Measurements from ENCODE around the gene STS.

Gene STS, protein sequence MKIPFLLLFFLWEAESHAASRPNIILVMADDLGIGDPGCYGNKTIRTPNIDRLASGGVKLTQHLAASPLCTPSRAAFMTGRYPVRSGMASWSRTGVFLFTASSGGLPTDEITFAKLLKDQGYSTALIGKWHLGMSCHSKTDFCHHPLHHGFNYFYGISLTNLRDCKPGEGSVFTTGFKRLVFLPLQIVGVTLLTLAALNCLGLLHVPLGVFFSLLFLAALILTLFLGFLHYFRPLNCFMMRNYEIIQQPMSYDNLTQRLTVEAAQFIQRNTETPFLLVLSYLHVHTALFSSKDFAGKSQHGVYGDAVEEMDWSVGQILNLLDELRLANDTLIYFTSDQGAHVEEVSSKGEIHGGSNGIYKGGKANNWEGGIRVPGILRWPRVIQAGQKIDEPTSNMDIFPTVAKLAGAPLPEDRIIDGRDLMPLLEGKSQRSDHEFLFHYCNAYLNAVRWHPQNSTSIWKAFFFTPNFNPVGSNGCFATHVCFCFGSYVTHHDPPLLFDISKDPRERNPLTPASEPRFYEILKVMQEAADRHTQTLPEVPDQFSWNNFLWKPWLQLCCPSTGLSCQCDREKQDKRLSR

DNA sequence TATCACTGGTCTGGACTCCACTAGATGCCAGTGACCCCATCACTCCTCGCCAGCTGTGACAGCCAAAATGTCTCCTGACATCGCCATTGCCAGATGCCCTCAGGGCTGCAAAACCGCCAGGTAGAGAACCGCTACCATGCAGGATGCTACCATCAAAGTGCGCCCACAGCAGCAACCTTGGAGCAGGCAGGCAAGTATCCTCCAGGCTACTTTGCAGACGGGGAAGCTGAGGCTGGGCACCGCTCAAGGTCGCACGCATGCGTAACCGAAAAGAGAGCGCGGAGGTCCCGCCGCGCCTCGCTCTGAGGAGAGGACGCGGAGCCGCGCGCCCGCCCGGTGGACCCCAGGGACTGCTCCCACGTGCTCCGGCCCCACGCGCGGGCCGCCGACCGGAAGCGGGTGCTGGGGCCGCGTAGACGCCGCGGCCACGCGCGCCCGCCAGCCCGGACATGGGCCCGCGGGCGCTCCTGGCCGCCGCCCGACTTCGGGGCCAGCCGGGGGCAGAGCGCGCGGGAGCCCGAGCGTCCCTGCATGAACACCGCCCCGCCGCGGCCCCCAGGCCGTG, at the start of gene STS:
Gene STS (plus strand): TSS at position 300 of the 565 bp plus-strand sequence. CDS start 105,488 bp downstream, outside the sequence.
- DNase-seq = peak; percentile 61

DNA sequence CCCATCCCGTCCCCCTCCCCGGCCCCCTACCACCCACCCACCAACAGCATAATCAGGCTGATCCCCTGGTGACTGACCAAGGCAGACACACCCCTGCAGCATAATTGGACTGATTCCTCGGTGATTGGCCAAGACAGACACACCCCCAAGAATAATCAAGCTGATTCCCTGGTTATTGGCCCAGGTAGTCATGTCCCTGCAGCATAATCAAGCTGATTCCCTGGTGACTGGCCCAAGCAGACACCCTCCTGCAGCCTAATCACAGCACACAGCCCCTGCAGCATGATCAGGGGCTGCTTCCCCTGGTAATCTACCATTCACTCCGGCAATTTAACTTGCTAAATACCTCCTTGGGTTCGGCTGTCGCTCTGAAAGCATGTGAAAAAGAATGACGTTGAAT, 47.5 kb upstream of the STS start:
- DNase-seq = no peak

DNA sequence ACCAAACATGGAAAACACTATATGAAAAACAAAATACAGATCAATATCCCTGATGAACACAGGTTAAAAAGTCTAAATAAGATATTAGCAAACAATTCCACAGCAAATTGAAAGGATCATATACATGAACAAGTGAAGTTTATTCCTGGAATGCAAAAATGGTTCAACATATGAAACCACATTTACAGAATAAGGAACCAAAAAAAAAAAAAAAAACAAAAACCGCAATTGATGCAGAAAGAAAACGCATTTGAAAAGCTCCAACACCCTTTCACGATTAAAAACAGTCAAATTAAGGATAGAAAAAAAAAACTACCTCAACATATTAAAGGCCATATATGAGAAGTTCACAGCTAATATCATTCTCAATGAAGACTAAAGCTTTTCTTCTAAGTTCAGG, 45.4 kb upstream of the STS start:
- DNase-seq = no peak

DNA sequence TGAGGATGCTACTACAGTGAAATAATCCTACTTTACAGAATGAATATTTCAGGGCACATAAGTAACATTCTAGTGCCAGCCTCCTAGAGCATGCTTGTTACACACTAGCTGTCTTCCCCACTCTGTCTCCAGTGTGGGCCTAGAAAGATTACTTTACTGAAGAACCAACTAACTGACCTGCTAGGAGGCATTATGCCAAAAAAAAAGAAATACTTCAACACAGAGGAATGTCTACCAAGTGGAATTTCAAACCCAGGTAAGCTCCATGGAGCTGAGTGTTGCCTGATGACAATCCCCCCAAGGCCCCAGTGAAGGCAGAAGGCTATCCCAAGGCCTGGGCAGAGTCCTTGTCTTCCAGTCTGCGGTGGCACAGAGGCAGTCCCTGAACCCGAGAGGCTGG, 40.9 kb upstream of the STS start:
- DNase-seq = no peak

DNA sequence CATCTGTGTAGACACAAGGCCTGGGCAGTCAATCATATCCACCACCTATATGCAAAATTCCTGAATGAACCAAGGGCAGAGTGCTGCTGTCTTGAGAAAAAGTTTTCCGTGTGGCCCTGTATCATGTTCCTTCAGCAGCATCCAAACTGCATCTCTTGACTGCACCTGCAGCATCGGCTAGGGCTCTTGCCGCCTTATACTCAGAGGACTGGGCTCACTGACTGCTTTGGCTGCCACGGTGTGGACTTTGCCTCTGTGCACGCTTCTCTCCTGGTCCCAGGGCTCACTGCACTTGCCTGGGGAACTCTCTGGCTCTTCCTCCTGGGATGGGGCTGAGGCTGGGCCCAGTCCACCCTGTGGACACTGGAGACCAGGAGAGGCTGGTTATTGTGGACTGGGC, 39.5 kb upstream of the STS start:
- no peak for DNase-seq

DNA sequence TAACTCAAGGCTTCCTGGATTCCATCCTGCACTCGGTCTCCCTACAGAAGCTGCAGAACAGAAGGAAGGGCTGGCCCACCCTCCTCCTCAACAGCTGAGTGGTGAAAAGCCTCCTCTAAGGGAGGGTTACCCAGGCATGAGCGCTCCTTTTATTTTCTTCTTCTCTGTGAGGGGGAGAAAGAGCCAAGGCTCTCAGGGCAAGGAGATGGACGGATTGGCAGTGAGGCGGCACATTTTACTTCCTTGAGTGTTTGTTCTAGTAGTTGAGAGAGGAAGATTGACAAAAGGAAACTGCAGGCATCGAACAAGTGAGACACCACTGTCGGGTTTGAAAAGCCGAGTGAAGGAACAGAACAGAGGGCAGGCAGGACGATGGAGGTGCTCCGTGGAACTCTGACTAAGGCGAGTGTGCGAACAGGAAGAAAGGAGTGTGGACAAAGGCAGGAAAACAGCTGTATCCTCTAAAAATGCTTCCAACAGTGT, 38.4 kb upstream of the STS start:
- DNase-seq = no peak

DNA sequence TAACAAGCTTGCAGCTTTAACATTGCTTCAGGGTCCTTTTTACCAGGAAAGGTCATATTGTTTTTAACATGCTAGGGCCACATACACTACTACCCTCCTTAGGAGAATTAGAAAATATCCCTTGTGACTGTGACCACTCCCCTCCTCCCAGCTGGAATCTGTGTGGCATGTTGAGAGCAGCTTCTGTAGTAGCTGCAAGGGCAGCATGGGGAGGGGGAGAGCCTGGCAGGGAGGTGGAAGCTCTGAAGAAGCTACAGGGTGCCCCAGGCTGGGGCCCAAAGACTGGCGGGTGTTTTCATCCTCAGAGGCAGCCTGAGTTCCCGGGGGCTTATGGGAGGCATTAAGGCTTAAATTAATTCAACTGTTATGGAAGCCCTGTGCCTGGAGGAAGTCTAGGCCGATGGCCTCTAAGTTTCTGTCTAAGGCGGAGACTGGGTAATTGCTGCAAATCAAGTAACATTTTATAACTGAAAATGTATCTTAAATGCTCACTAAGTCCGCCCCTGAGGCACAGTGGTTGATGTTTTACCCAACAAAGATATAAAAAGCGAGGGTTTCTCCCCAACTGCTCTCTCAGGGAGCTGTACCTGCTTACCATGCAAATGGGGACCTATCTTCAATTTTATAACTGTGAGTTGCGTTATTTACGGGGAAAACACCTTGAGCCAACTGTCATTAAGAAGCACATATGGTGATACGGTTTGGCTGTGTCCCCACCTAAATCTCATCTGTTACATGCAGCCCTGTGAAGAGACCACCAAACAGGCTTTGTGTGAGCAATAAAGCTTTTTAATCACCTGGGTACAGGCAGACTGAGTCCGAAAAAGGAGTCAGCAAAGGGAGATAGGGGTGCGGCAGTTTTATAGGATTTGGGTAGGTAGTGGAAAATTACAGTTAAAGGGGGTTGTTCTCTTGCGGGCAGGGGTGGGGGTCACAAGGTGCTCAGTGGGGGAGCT, 37.4 kb upstream of the STS start:
- DNase-seq = peak; percentile 21

DNA sequence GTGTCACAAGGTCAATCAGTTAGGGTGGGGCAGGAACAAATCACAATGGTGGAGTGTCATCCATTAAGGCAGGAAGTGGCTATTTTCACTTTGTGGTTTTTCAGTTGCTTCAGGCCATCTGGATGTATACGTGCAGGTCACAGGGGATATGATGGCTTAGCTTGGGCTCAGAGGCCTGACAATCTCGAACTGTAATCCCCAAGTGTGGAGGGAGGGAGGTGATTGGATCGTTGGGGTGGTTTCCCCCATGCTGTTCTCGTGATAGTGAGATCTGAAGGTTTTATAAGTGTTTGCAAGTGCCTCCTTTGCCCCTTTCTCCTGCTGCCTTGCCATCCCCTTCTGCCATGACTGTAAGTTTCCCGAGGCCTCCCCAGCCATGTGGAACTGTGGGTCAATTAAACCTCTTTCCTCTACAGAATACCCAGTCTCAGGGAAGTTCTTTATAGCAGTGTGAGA, 36.7 kb upstream of the STS start:
- peak; percentile 21 for DNase-seq

DNA sequence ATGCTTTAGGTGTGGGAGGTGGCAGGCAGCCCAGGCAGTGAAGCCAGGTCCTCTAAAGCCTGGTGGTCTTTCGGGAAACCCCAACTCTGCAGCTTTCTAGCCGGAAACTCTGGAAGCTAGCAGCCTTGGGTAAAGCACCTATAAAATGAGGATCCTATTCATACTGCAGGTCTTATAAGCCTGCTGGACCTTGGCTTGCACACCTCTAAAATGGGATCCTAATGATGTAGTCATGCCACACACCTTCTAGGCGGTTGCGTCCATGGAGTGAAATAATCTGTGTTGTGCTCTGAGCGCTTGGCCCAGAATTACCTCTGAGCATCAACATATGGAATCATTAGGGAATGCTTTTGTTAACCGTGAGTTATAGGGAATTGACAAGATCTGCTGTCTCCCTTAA, 36.0 kb upstream of the STS start:
- DNase-seq = no peak

DNA sequence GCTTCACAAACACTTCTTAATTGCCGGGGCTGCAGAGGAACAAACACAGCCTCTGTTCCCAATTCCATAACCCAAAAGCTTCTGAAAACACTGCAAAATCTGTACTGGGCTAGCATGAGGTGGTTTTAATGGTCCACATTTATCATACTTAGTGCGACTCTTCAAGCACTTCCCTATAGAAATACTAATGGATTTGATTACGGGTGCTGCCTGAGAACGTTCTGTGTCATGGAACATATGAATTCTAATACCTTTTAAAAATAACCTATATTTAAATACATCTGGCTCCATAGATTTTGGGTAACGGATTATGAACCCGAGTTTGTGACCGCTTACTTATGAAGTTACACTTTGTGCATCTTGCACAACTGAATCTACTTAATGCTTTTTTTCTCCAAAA, 35.4 kb upstream of the STS start:
- DNase-seq = no peak

DNA sequence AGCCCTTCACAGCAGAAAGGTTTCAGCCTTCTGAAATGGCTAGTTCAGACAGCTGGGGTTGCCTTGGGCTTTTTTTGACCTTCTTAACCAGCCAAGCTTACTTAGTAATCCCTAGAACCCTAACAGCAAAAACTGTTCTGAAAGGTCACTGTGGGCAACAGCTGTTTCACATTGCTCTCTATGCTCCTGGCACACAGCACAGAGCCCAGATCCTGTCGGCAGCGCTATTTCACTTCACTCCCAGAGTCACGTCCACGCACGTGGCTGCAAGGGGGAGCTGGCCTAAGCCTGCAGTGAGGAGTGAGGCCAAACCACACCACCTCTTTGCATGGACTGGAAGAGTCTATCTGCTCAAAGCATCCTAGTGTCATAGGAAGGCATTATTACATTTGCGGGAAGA, 32.0 kb upstream of the STS start:
- peak; percentile 24 for DNase-seq

DNA sequence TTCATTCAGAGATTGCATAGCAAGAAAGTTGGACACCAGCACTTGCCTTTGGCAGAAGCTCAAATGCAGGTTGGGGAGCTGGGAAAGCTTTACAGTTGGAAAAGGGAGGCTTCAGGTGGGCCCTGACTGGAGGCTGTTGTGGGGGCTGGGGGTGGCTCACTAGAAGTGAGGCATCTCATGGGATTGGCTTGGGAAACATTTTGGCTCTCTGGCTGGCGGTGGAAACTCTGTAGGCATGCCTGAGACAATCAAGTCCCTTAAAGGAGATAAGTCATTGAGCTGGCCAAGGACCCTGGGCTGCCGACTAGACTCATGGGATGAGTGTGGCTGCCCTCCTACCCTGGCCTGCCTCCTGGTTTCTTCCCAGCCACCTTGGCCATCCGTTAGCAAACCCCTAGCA, 31.4 kb upstream of the STS start:
- no peak for DNase-seq

DNA sequence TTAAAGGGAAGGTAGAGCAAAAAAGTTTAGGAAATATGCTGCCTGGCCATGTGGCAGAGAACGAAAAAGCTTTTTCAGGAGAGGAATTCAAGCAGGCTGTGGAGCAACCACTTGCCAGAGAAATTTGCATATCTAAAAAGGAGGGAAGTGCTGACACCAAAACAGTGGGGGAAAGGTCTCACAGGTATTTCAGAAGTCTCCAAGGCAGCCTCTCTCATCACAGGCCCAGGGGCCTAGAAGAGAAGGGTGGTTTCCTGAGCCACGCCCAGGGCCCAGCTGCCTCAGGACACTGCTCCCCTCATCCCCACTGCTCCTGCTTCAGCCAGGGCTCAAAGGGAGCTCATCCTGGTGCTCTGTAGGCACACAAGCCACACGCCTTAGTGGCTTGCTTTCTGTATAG, 29.9 kb upstream of the STS start:
- DNase-seq = no peak

DNA sequence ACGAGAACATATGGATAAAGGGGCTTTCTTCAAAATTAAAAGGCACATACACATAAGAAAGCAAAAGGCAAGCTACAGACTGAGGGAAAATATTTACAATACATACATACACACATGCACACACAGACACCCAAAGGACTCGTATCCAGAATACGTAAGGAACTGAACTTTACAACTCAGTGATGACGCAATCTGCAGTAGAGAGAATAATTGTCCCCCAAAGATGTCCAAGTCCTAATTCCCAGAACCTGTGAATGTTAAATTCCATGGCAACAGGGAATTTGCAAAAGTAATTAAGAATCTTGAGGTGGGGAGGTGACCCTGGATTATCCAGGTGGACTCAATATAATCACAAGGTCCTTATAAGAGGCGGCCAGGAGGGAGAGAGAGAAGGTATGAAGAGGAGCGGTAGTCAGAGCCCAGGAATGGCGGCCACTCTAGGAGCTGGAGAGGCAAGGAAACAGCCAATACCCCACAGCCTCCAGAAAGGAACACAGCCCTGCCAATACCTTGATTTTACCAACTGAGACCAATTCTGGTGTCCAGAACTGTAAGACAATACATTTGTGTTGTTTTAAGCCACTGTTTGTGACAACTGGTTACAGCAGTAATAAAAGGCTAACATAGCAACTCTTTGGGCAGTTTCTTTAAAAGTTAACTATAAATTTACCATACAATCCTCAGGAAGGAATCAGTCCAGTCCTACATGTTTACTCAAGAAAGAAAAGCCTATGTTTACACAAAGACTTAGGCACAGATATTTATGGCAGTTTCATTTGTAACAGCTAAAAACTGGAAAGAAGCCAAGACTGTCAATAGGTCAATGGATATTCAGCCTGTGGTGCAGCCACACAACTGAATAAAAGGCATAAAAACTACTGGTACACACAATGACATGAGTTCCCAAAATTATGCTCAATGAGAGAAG, 27.3 kb upstream of the STS start:
- no peak for DNase-seq

DNA sequence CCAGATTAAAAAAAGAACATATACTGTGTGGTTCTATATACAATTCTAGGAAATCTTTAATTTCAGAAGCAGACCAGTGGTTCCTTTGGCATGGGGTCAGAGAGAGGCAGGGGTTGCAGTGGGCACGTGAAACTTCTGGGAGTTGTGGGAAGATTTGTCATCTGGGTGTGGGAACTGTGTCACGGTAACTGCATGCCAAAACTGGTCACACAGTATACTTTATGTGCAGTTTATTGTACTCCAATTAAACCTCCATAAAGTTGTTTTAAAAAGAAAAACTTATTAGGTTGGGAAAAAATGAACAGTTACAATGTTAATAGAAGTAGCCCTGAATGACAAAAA, 26.7 kb upstream of the STS start:
- no peak for DNase-seq

DNA sequence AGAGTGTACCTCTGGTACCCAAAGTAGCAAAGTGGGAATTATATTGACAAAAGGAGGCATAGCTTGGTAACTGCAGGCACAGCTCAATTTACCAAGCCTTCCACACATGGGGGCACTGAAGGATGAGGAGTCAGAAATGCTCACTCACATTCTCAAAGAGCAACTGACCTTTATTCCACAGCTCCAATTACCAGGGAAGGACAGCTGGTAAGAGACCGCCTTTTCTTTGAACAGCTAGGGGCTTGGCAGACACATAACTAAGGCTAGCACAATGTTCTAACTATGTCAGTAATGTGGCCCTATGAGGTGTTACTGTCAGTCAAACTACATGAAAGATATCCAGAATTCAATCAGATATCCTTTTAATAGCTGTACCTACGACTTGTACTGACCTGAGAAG, 20.5 kb upstream of the STS start:
- DNase-seq = no peak

DNA sequence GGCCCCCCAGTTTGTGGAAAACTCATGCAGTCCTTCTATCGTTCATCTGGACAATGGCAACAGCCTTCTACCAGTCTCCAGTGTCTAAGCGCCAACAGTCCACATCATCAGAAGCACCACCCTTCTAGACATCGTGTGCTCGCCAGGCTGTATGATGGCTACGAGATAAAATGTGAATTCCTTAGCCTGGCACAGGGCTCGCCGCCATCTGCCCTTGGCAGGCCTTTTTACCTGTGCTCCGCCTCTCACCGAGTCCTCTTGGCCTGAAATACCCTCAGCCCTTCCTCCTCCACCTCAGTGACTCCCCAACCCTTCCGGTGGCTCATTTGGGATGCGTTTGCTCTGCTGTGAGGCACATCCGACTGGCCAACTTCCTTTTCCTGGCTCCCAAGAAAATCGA, 15.9 kb upstream of the STS start:
- no peak for DNase-seq

DNA sequence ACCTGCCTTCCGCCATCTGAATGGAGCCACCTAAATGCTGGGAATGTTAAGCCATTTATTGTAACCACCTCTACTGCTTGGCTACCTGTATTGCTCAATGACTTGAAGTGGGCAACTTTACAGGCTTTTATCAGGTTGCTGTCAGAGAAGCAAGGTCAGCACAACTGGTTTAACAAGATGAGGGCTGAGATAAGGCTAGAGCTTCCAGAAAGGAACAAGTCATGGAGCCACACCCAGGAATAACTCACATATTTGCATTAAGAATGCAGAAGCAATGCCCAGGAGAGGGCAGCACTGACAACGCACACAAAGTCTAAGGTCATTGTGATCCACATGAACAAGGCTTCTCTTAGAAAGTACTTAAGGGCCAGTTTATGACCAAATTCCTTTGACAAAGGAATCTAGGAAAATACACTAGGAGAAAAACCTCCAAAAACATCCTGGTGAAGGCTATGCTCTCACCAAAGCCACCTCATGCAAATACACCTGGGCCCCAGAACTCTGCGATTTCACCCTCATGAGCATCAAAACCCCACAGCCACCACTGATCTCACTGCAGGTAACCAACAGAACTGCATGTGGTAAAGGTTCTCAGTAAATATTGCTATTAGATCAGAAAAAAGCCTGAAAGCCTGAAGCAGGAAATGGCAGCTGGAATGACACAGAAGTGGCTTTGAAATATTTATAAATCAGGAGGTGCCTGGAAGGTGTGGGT, 15.0 kb upstream of the STS start:
- peak; percentile 49 for DNase-seq

DNA sequence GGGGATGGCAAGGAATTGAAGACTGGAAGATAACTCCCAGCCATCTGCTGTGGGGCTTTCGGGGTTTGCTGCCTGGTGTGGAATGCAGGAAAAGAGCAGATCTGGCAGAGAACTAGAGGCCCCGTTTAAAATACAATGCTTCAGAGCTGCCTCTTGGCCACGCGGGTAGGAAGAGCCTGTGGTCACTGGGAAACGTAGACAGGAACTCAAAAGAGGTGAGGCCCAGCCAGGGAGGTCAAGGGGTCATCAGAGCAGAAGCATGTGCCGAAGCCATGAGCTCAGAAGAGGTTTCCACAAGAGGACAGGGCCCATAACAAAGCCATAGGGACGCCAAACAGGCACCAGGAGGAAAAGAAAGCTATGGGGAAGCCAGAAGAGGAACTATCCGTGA, 14.5 kb upstream of the STS start:
- no peak for DNase-seq

DNA sequence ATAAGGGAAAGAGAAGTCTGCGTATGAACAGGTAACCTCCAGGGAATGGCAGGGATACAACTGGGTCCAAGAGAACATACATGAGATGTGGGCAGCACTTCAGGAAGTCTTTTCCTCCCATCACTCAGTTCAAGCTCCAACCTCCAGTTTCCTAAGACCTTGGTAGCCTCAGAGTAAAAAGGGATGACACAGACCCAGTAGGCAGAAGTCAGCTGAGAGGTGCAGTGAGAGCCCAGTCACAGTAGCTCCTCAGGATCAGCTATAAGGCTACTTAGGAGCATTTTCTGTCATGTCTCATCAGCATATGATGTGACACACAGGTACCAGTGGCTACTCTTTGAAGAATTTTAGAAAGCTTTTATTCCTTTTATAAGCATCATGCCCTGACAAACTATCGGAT, 12.5 kb upstream of the STS start:
- no peak for DNase-seq

All from femur (tissue), 1 donor.